ENCODE results near the gene MDH2.
A peak's percentile ranks its signal among the peaks of the same experiment; 100 is the strongest.
"Not testable (repeated sequence)": the region's sequence is repeated elsewhere in the genome, so short reads cannot be mapped to it uniquely, and the experiment has no call there.

Gene MDH2

GRCh38 chr7:76047811-76048667, at the start of gene MDH2, which contains the start of gene STYXL1:
Gene MDH2 (plus strand): TSS chr7:76048106. CDS start chr7:76048161, 55 bp downstream.
Gene STYXL1 (minus strand): TSS chr7:76048000. CDS start chr7:76030523, 17,477 bp downstream.
- DNase-seq (ENCODE audit: low read depth in 2 of 2), result peak; percentile 68 to 76

GRCh38 chr7:76000566-76000965, 47.3 kb upstream of the MDH2 start:
- DNase-seq (ENCODE audit: low read depth in 2 of 2), result no peak

GRCh38 chr7:76002139-76002538, 45.8 kb upstream of the MDH2 start:
- DNase-seq (ENCODE audit: low read depth in 2 of 2), result no peak

GRCh38 chr7:76002822-76003221, 45.1 kb upstream of the MDH2 start:
- DNase-seq (ENCODE audit: low read depth in 2 of 2), result no peak

- DNase-seq (ENCODE audit: low read depth in 2 of 2), result no peak
Observed at GRCh38 chr7:76003351-76003750, 44.6 kb upstream of the MDH2 start.

- DNase-seq (ENCODE audit: low read depth in 2 of 2), result not testable (repeated sequence)
Observed at GRCh38 chr7:76005004-76005403, 42.9 kb upstream of the MDH2 start.

GRCh38 chr7:76008156-76008687, 39.7 kb upstream of the MDH2 start:
- DNase-seq (ENCODE audit: low read depth in 2 of 2), result no peak

- no peak for DNase-seq (ENCODE audit: low read depth in 2 of 2)
Observed at GRCh38 chr7:76009672-76010600, 38.0 kb upstream of the MDH2 start.

GRCh38 chr7:76011442-76011861, 36.5 kb upstream of the MDH2 start:
- no peak for DNase-seq (ENCODE audit: low read depth in 2 of 2)

GRCh38 chr7:76016191-76016947, 31.5 kb upstream of the MDH2 start:
- no peak for DNase-seq (ENCODE audit: low read depth in 2 of 2)

- not testable (repeated sequence) for DNase-seq (ENCODE audit: low read depth in 2 of 2)
Observed at GRCh38 chr7:76018520-76018919, 29.4 kb upstream of the MDH2 start.

- DNase-seq (ENCODE audit: low read depth in 2 of 2), result peak; percentile 28 to 51
Observed at GRCh38 chr7:76020031-76020714, 27.7 kb upstream of the MDH2 start.

- no peak for DNase-seq (ENCODE audit: low read depth in 2 of 2)
Observed at GRCh38 chr7:76022026-76022780, 25.7 kb upstream of the MDH2 start.

GRCh38 chr7:76023002-76023401, 24.9 kb upstream of the MDH2 start:
- no peak for DNase-seq (ENCODE audit: low read depth in 2 of 2)

GRCh38 chr7:76029682-76030081, 18.2 kb upstream of the MDH2 start:
- not testable (repeated sequence) for DNase-seq (ENCODE audit: low read depth in 2 of 2)

GRCh38 chr7:76031964-76032363, 15.9 kb upstream of the MDH2 start:
- no peak for DNase-seq (ENCODE audit: low read depth in 2 of 2)

- DNase-seq (ENCODE audit: low read depth in 2 of 2), result no peak
Observed at GRCh38 chr7:76037310-76037709, 10.6 kb upstream of the MDH2 start.

GRCh38 chr7:76040126-76040525, 7.8 kb upstream of the MDH2 start:
- no peak for DNase-seq (ENCODE audit: low read depth in 2 of 2)

GRCh38 chr7:76044375-76044865, 3.5 kb upstream of the MDH2 start:
- DNase-seq (ENCODE audit: low read depth in 2 of 2), result no peak

GRCh38 chr7:76047305-76047810, 548 bp upstream of the MDH2 start:
- DNase-seq (ENCODE audit: low read depth in 2 of 2), result no peak
